GM19043 (cell line): ENCODE results near the gene SUPT4H1.
A peak's percentile ranks its signal among the peaks of the same experiment; 100 is the strongest.
"Not testable (repeated sequence)": the region's sequence is repeated elsewhere in the genome, so short reads cannot be mapped to it uniquely, and the experiment has no call there.

Experiments
- ATAC-seq: cut with Tn5 transposase; IDR thresholded peaks from one replicate; pipeline ENCODE4 v1.9.1; 2021; ENCODE audit warnings: low read depth; ENCODE audit not compliant: unreplicated experiment

SUPT4H1 gene

DNA sequence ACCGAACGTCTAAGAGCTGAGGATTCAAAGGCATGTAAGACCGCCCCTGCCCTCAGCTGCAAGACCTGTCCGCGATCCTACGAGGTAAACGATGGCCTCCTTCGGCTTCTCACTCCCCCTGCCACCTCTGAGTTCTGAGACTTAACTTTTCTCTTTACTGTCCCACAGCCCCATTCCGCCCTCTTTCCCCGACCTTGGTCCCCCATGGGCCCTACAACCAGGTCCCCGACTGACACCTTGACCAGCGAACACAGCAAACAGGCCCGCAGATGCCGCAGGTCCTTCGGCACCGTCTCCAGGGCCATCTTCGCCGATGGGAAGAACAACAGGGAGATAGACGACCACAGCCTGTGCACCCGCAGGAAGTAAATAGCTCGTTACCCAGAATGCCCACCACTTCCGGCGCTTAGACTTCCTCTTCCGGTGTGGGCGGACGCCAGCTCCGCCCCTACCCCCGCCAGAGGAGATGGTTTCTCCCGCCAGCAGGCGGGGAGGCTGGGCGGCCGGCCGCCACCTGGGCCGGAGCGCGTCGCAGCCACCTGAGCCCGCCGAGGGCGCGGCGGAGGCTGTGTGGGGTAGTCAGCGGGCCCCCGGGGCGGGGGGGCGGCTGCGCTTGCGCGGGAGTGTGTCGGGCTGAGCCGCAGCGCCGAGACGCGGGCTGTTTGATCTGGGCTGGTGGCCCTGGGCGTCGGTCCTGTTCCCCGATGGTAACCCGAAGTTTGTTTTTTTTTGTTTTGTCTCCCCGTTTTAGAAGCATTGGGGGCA lies at the start of gene SUPT4H1:
TSS of gene SUPT4H1 (minus strand) at position 371 of the 765 bp plus-strand sequence. CDS start at position 305, 66 bp downstream.
- ATAC-seq = peak; percentile 77

DNA sequence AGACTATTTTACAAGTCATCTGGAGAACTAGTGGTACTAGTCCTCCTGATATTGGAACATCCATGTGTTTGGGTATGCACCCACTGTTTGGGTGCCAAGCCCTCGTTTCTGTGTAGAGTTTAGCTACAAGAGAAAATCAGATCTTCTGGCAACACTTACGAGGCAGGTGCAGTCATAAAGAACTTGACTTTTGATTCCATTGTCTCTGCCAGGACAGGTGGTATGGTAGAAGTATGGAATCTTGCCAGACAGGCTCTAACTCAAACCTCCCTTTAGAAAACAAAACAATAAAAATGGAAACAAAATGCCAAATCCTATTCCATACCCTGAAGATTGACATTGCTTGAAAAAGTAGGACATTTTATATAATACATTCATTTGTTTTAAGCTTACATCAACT lies 49.3 kb upstream of the SUPT4H1 start:
- no peak for ATAC-seq

DNA sequence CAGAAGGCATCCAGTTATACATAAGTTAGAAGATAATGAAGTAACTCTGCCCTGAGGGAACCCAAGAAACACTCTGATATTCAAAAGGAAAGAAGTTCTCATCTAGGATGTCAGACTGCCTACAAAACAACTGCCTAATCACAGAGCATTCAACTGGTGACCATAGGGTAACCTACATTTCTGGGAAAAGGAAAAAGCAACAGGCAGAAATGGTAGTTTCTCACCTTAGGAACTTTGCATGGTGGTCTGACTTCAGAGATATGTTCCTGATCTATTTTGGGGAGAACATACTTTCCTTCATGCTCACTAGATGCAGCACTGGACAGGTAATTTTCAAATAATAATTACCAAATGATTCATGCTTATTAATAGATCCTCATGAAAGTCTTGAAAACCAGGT lies 48.8 kb upstream of the SUPT4H1 start:
- ATAC-seq = no peak

DNA sequence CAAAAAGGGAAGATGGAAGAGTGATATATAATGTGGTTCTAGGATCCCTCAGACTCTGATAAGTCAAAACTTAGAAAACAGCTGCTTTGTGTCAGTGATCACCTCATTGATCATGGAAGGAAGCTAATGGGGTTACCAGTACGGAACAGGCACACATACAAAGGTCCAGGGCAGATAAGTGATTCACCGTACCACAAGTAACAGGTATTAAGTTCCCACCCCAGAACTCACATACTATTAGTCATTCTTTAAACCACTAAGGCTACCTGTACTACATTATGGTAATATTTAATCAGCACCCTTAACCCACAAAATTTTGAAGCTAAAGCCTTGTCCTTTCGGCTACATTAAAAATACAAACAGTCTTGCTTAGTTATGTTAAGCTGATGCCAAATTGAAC lies 48.0 kb upstream of the SUPT4H1 start:
- ATAC-seq = no peak

DNA sequence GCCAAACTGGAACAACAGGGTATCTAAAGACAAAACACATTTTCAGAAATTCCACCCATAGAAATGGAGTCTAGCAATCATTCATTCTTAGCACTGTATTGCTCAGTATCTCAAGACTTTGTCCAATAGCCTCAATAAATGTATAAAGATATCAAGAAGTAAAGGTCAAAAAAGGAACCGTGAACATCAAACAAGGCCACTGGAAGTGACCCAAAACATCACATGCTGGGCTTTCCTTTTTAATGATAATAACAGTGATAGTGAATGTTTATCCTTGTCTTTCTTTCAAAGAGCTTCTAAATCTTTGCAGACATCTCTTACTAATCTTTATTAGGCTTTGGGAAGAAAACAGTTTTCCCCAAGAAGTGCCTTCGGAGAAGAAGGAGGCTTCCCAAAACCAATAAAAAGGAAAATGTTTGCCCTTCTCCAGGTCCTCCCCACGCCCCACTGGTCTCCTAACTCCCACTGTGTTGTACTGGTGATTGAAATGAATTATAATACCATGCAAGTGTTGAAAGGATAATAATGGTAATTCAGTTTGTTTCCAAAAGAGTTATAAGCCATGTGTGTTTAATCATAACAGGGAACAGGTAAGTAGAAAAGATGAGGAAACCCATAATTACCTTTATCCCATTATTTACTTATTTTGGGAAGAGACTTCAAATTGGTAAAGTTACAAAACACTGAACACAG lies 46.7 kb upstream of the SUPT4H1 start:
- ATAC-seq = no peak

DNA sequence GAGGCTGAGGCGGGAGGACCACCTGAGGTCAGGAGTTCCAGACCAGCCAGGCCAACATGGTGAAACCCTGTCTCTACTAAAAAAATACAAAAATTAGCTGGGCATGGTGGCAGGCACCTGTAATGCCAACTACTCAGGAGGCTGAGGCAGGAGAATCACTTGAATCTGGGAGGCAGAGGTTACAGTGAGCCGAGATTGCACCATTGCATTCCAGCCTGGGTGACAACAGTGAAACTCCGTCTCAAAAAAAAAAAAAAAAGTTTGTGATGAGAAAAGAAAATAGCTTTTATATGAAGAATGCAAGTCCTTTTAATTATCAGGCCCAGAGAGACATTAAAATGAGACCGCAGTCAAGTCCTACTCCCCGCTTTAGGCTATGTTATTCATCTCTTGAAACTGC lies 45.4 kb upstream of the SUPT4H1 start:
- ATAC-seq = not testable (repeated sequence)

DNA sequence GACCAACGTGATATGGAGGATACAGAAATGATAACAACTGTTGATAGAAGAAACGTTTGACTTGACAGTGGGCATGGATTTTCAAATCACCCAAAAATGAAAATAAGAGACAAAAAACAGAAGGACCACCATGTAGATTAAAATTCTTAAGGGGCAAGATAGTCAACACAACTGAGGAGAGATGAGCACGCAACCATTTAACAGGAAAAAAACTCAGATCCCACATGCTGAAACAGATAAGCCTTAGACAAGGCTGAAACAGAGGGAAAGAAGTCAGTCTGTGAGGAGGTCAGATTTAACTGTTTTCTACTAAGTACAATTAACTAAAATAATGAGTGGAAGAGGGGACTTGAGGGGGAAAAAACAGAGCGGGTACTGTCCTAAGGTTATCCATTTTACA lies 44.2 kb upstream of the SUPT4H1 start:
- no peak for ATAC-seq

DNA sequence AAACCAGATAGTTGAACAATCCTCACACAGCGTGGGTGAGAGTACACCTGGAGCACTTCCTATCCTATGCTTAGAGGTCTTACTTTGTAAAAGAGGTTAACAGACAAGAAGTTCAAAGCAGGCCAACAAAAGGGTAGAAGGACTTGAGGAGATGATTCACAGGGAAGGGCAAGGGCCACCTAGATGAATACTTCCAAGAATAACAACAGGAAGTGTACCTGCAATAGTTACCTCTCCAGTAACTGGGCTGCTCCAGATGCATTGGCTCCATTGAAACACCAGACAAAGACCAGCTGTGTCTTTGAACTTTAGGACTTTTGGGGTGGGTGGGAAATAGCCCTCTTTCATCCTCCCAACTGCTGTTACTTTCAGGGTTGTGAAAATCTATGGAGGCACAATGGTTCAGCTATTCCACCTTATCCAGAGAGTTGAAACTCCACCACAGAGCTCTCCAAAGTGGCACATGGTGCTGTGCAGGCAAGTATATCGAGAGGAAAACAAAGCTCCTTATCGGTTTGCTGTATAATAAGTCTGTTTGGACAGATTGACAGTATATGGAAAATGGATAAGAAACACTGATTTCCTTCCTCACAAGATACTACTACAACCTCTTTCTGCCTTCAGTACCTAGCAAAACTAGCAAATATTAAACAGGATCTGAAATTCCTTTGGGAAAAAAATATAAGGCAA lies 42.7 kb upstream of the SUPT4H1 start:
- no peak for ATAC-seq

DNA sequence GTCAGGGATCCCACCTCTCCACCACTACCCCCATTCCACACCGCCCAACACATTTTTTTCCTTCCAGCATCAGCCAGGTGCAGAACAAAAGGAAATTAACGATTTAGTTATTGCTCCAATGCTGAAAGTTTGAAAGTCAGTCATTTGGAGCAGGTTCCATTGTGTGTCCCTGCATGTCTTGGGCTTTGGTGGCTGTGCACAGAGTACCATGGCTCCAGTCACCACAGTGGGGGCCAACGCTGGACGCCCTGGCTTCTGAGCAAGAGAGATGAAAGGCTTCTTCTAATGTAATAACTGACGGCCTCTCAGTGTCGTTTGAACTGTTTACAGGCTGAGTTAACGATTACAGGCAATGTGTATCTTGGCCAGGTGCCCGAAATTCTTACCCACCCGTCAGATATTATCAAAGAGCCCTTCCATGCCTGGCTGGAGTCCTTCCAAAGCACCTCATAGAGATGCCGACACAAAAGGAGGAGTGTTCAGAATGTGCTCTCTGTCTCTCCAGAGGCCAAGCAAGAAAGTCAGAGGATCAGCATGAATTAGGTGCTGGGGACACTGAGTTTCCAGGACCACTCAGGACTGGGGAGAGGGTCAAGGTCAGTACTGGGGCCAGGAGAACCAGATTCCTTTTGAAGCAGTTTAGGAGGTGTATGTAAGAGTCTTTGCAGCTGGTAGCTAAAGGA lies 39.4 kb upstream of the SUPT4H1 start:
- no peak for ATAC-seq

DNA sequence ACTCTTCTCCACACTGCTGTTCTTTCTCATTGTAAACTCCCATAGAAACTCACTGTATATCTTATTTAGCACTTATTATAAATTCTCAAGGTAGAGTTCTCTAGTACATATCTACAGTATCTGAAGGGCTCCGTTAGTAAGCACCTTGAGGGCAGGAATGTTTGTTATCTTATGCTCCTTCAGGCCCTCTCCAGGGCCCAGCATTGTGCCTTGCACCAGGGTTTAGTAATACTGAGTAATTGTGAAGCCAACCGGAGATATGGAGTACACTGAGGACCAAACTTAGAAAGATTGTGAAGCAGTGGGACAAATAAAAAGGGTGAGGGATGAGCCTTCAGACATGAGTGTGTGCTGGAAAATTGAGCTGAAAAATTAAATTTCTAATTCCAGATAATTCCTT lies 38.9 kb upstream of the SUPT4H1 start:
- no peak for ATAC-seq

DNA sequence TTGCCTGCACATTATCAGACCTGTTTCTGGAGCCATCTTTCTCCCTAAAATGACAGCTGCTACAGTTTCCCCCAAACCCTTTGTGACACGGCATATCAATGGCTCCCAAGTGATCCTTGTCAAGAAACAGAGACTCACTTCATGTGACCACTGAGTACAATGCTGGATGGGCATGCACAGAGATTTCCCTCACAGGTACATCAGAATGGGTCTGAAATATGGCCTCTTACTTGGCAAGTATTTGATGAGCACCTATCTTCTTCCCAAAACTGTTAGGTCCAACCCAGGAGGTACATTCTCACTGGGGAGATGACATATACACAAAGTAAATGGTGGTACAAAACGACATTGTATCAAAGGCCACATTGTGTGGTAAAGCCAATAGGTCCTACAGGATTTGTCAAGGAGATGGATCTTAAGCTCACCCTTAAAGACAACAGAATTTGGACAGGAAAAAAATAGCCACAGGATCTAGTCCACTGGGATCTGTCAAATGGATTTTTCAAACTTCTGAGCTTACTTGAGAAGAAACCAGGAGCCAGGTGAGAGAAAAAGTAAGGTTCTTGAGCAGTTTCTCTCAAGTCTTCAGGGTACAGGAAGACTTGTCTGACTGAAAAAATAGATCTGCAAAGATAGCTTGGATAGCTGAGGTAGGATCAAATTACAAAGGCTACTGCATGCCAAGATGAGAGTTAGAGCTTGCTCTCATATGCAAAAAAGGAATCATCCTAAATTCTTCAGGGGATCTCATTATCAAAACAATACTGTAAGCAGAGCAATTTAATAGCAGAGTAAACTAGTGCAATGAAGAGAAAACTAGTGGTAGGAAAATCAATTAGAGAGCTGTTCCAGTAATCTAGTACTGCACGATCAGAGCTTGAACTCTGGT lies 36.5 kb upstream of the SUPT4H1 start:
- ATAC-seq = no peak

DNA sequence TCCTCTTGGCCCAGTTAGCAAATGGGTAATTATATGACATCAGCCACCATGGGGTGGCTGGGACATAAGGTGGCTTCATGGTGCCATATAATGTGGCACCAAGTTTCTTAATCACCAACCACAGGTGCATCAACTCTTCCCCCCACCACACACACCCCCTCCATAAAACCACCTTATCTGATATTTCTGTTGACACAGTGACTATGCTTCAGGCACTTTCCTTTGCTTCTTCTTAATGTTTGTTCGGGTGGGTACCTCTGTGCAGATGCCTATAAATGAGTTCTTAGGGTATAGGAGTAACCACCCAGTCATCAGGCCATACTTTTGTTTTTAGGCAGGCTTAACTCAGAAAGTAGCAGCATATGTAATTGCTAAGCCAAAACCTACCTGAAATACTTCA lies 35.8 kb upstream of the SUPT4H1 start:
- ATAC-seq = no peak

DNA sequence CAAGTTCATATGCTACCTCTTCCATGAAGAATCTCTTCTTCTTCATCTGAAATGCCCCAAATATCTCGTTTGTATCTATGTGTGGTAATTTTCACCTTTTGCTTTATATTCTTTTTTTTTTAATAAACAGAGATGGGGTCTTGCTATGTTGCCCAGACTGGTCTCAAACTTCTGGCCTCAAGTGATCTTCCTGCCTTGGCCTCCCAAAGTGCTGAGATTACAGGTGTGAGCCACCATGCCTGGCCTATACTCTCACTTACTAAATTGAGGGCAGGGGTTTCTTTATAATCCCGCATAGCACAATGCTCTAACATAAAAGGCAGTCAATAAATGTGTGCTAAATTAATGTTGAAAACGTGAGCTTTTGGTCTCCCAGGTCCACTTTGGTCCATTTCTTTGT lies 34.7 kb upstream of the SUPT4H1 start:
- no peak for ATAC-seq

DNA sequence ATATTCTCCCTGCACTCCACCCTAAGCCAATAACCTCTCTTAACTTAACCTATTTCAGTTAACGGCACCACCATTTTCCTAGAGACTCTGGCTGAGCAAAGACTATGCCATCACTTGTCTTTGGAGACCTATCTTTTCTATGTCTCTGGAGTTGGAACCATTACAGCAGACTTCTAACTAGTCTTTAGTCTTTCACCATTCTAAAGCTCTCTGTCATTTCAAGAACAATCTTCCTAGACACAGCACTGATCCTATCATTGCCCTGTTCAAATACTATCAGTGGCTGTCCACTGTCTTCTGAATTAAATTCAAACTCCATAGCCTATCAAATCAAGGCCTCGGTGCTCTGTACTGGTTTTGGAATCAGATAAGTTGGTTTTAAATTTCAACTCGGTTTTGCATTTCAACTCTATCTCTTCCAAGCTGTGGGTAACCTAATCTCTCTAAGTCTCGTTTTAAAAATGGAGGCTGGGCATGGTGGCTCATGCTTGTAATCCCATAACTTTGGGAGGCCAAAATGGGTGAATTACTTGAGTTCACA lies 33.4 kb upstream of the SUPT4H1 start:
- no peak for ATAC-seq

DNA sequence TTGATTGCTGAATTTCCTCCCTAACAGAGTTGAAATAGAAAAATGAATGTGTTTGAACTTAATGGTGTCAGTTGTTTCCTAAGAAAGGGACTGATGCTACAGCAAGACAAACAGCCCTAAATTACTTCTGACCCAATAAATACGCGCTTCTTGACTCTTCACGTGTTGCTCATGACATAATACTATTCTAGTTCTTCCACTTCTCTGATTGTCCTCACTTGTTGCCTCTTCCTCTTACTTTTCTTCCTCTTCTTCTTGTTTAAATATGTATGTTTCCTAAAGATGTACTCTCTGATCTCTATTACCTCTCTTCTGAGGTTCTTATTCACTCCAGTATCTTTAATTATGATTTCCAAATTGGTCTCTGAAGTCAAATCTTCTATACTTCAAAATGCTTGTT lies 32.9 kb upstream of the SUPT4H1 start:
- no peak for ATAC-seq

DNA sequence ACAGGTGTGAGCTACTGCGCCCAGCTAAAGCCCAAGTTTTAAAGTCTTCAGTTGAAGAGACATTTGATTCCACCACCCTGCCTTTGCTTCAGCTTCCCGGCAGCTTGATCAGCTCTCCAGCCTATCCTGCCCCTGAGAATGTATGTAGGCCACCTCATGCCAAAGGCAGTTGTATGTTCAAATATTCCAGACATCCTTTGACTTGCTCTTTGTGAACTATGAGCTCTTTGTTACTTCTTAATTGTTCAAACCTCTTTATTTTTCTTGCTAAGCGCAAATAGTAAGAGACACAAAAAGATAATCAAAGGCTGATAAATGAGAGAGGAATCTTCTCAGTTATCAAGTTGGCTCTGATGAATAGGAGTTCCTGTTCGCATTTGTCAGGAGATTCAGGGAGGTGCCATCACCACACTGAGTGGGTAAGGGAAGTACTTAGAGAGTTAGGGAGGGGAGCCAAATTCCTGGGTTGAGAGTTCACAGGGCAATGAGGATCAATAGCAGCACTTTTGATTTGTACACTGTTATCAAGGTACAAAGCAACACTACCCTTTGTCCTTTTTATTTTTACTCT lies 32.0 kb upstream of the SUPT4H1 start:
- ATAC-seq = no peak

DNA sequence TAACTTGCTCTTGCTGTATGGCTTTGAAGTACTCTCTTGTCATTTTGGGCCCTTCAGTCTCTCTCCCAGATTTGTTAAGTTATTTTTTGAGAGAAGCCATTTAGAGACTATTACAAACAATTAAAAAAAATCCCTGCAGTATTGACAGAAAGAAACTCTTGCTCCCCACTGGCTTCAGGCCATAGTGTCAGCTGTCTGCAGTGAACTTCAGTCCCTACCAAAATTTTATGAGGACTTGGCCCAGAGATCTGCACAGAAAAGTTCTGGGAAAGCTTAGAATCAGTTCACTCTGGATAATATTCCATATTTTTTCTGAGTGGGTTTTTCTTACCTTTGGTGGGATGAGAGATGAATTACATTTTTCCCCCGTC lies 30.9 kb upstream of the SUPT4H1 start:
- no peak for ATAC-seq

DNA sequence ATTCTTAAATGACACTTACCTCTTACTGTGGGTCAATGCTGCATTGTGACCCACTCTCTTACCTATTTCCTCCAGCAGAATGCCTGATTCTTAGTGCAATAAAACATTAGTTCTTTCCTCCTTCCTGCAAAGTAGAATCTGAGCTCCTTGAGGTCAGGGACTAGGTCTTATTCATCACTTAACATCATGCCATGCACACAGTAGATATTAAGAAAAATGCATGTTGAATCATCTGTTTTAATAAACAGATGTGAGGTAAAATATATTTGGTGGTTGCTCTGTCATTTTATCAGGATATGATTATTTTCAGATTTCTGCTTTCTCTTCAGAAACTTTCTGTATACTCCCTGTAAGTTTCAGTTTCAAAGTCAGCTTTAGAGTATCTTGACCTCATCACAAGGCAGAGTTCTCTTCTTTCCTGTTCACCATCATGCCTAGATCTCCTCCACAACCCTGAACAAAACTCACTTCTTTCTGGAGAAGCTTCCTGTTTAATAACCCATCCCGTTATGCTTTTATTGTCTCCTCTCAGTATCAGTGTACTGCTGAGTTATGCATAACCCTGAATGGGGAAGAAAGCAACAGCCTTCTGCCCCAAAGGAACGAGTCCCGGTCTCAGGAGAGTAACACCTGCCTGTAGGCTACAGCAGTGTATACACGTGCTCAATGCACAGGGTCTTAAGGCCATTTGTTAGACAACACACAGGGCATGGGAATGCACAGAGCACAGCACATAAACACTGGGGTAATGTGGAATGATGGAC lies 30.3 kb upstream of the SUPT4H1 start:
- ATAC-seq = peak; percentile 74
